Neuron (in vitro differentiated cells): ENCODE data around the gene HEXIM1.

Experiments used
- H2AFZ ChIP-seq: one replicate; pipeline ENCODE4 v1.6.1; 2013; ENCODE audit warnings: low read depth, mild to moderate bottlenecking, inconsistent platforms, low read length, moderate library complexity
- H3K27me3 ChIP-seq: one replicate; pipeline ENCODE4 v1.6.1; 2013; ENCODE audit warnings: low read length; ENCODE audit not compliant: insufficient read depth
- H3K36me3 ChIP-seq: one replicate; pipeline ENCODE4 v1.6.1; 2013; ENCODE audit warnings: low read length; ENCODE audit not compliant: insufficient read depth
- H3K4me1 ChIP-seq: one replicate; pipeline ENCODE4 v1.6.1; 2013; ENCODE audit warnings: low read length; ENCODE audit not compliant: insufficient read depth
- H3K4me3 ChIP-seq: 2 replicates; pipeline ENCODE4 v1.5.1; 2013; ENCODE audit warnings: mild to moderate bottlenecking, low read length, moderate library complexity
- H3K9me3 ChIP-seq: one replicate; pipeline ENCODE4 v1.6.1; 2013; ENCODE audit warnings: low read length

The HEXIM1 gene

DNA sequence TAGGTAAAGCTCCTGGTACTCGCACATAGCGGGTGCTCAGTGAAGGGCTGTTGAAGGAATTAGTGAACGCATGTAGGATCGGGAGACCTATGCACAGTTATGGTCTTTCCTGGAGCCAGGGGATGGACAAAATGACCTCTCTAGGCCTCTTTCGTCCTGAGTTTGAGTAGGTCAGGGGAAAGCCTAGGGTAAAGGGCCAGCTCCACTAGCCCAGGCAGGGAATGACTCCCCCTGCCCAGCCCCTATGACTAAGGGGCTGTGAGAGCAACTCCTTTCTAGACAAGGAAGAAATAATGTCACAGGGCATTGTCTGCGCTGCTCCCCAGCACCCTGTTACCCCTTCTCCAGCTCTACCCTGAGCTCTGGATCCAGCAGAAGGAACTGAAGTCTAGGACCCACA, 48.8 kb downstream of the HEXIM1 start:
- no peak overlapping the region for H3K4me3 ChIP-seq
- no peaks in the 10 kb centered on the region for H3K9me3 ChIP-seq
- peak overlapping the region; percentile 12 for H2AFZ ChIP-seq
- H3K4me1 ChIP-seq: peaks cover 11% of the 10 kb centered on the region
- H3K36me3 ChIP-seq: no peaks in the 10 kb centered on the region
- no peaks in the 10 kb centered on the region for H3K27me3 ChIP-seq

DNA sequence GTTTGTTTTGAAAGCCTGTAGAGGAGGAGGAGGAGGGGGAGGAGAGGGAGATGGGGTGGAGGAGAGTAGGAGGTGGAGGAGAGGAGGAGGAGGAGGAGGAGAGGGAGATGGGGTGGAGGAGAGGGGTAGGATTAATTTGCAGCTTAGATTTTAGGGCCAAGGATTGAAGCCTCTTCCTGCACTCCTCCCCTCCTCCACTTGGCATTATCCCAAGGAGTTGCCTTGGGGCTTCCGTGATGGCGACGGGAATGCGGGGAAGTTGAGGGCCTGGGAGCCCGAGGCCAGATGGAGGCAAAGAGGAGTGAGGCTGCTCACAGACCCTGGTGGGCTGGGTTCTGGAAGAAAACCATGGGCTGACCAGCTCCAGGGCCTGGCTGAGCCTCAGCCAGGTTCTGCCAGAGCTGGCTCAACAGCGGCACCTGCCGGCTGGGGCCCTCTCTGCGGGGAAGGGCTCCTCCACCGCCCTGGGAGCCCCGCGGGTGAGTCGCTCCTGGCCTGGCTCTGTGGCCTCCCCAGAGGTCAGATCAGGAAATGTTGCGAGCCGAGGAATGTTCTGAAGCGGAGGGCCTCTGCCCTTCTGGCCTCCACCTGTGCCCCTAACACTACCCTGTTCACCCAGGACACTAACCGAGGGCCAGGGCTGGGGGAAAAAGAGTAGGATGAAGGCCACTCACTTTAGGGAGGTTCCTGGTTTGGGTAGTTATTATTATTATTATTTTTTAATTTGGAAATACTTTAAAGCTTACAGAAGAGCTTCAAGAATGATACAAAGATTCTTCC, 49.5 kb downstream of the HEXIM1 start:
- H3K4me1 ChIP-seq: peaks cover 11% of the 10 kb centered on the region
- no peaks in the 10 kb centered on the region for H3K9me3 ChIP-seq
- H3K27me3 ChIP-seq: no peaks in the 10 kb centered on the region
- no peaks in the 10 kb centered on the region for H3K36me3 ChIP-seq
- H3K4me3 ChIP-seq: peak overlapping the region; percentile 11
- H2AFZ ChIP-seq: peak overlapping the region; percentile 12

GRCh38 chr17:45200701-45201100, 52.4 kb downstream of the HEXIM1 start:
- no peak overlapping the region for H2AFZ ChIP-seq
- H3K36me3 ChIP-seq: no peaks in the 10 kb centered on the region
- H3K4me1 ChIP-seq: peaks cover 11% of the 10 kb centered on the region
- H3K27me3 ChIP-seq: no peaks in the 10 kb centered on the region
- H3K4me3 ChIP-seq: no peak overlapping the region
- H3K9me3 ChIP-seq: no peaks in the 10 kb centered on the region

GRCh38 chr17:45201457-45201856, 53.2 kb downstream of the HEXIM1 start:
- Histone ChIP-seq H3K36me3 (no peaks in the 10 kb centered on the region), H3K9me3 (no peaks in the 10 kb centered on the region), H3K4me3 (no peak overlapping the region), H2AFZ (no peak overlapping the region), H3K4me1 (peaks cover 11% of the 10 kb centered on the region), H3K27me3 (no peaks in the 10 kb centered on the region)
